Esophagus (tissue), 2 donors: ENCODE results near the gene ATP5MC3. TPM values are rescaled to one million over a fixed set of nuclear protein-coding genes. Genes with fewer than 3 reads are reported as not detected.

Experiments
- H3K27ac ChIP-seq, 2 donors: one replicate each; pipeline ENCODE4 v1.5.1; 2013; ENCODE audit warnings: low read depth in 2 of 2, mild to moderate bottlenecking in 2 of 2, inconsistent platforms in 1 of 2, low read length in 1 of 2, moderate library complexity in 1 of 2
- H3K27me3 ChIP-seq, 2 donors: one replicate each; pipeline ENCODE4 v1.6.1; 2013; ENCODE audit warnings: low read length in 2 of 2, control low read depth in 1 of 2, mild to moderate bottlenecking in 1 of 2; ENCODE audit not compliant: insufficient read depth in 2 of 2, control insufficient read depth in 1 of 2
- H3K36me3 ChIP-seq, 2 donors: one replicate each; pipeline ENCODE4 v1.6.1; 2013; ENCODE audit warnings: low read length in 1 of 2; ENCODE audit not compliant: control insufficient read depth in 2 of 2, insufficient read depth in 2 of 2
- H3K4me1 ChIP-seq, 2 donors: one replicate each; pipeline ENCODE4 v1.6.1; 2013; ENCODE audit warnings: low read length in 1 of 2; ENCODE audit not compliant: control insufficient read depth in 2 of 2, insufficient read depth in 2 of 2
- H3K4me3 ChIP-seq, 2 donors: one replicate each; pipeline ENCODE4 v1.5.1; 2013; ENCODE audit warnings: low read length in 2 of 2, mild to moderate bottlenecking in 2 of 2, low read depth in 1 of 2, moderate library complexity in 1 of 2
- H3K9me3 ChIP-seq, 2 donors: one replicate each; pipeline ENCODE4 v1.6.1; 2013; ENCODE audit warnings: mild to moderate bottlenecking in 2 of 2, low read depth in 1 of 2, low read length in 1 of 2, moderate library complexity in 1 of 2; ENCODE audit not compliant: control insufficient read depth in 2 of 2, insufficient read depth in 1 of 2
- WGBS, 2 donors: extraction: QIAGEN DNeasy Blood & Tissue Kit; methylation state at CpG; one replicate each; pipeline ENCODE4 v1.1.7; 2013; 5-methylcytosine and 5-hydroxymethylcytosine counted together
- polyA plus RNA-seq, 2 donors: library from polyadenylated mRNA; stranded (reverse); fragments of 200-250 nt; gene quantifications; one replicate each; pipeline ENCODE4 v1.2.3, GENCODE V29; 2013
- donor health status: healthy with polysubstance abuse.
- donor health status: Bipolar disorder and iron deficiency.

ATP5MC3 gene
- polyA plus RNA-seq, 2 donors = 148 to 432 TPM

GRCh38 chr2:175170659-175171304, 10.7 kb downstream of the ATP5MC3 start:
- Histone ChIP-seq H3K36me3 (no peaks in the 10 kb centered on the region), H3K4me3 (no peak overlapping the region), H3K27ac (no peak overlapping the region), H3K27me3 (no peaks in the 10 kb centered on the region), H3K4me1 (no peaks in the 10 kb centered on the region), H3K9me3 (no peaks in the 10 kb centered on the region)
- WGBS, 2 donors = 87 to 90% methylated on average over 3 of the region's 3 CpGs

GRCh38 chr2:175169191-175169590, 12.3 kb downstream of the ATP5MC3 start:
- no peaks in the 10 kb centered on the region for H3K36me3 ChIP-seq
- H3K27me3 ChIP-seq = no peaks in the 10 kb centered on the region
- H3K9me3 ChIP-seq = no peaks in the 10 kb centered on the region
- no peak overlapping the region for H3K4me3 ChIP-seq
- H3K4me1 ChIP-seq = no peaks in the 10 kb centered on the region
- WGBS, 2 donors = 45 to 46% methylated on average over 3 of the region's 3 CpGs
- H3K27ac ChIP-seq = no peak overlapping the region

GRCh38 chr2:175168564-175168945, 13.0 kb downstream of the ATP5MC3 start:
- Histone ChIP-seq H3K27me3 (no peaks in the 10 kb centered on the region), H3K27ac (peak overlapping the region; percentile 90 to 94), H3K9me3 (no peaks in the 10 kb centered on the region), H3K4me1 (no peaks in the 10 kb centered on the region), H3K36me3 (no peaks in the 10 kb centered on the region), H3K4me3 (peak overlapping the region; percentile 75 to 86)
- 1% methylated on average over 11 of the region's 11 CpGs for WGBS, 2 donors

- Histone ChIP-seq H3K4me1 (no peaks in the 10 kb centered on the region), H3K9me3 (no peaks in the 10 kb centered on the region), H3K36me3 (no peaks in the 10 kb centered on the region), H3K4me3 (peak within 1 kb of the TSS; percentile 86 to 97), H3K27me3 (no peaks in the 10 kb centered on the region), H3K27ac (peak within 1 kb of the TSS; percentile 90 to 98)
- 0% methylated on average over 54 to 56 of the region's 56 CpGs for WGBS, 2 donors
Measured at GRCh38 chr2:175167792-175168563, 13.5 kb downstream of the ATP5MC3 start, which contains the start of gene ATF2. ATF2 (minus strand) TSS chr2:175168203; CDS start chr2:175136443, 31,760 bp downstream.

- 0% methylated on average over 30 to 32 of the region's 32 CpGs for WGBS, 2 donors
- H3K4me1 ChIP-seq = no peaks in the 10 kb centered on the region
- no peaks in the 10 kb centered on the region for H3K27me3 ChIP-seq
- H3K9me3 ChIP-seq = no peaks in the 10 kb centered on the region
- no peaks in the 10 kb centered on the region for H3K36me3 ChIP-seq
- peak overlapping the region; percentile 90 to 98 for H3K27ac ChIP-seq
- H3K4me3 ChIP-seq = peak overlapping the region; percentile 86 to 97
Measured at GRCh38 chr2:175167076-175167791, 14.3 kb downstream of the ATP5MC3 start.

- no peaks in the 10 kb centered on the region for H3K27me3 ChIP-seq
Measured at GRCh38 chr2:175166216-175166824, 15.2 kb downstream of the ATP5MC3 start.

GRCh38 chr2:175164235-175164634, 17.3 kb downstream of the ATP5MC3 start:
- H3K36me3 ChIP-seq = no peaks in the 10 kb centered on the region
- H3K4me1 ChIP-seq = no peaks in the 10 kb centered on the region
- H3K27me3 ChIP-seq = no peaks in the 10 kb centered on the region
- no peak overlapping the region for H3K27ac ChIP-seq
- no peaks in the 10 kb centered on the region for H3K9me3 ChIP-seq
- WGBS, 2 donors = 95 to 96% methylated on average over 8 of the region's 8 CpGs
- H3K4me3 ChIP-seq = no peak overlapping the region

More at GRCh38 chr2:175166216-175166824, 15.2 kb downstream of the ATP5MC3 start:
- Histone ChIP-seq H3K27ac (no peak overlapping the region), H3K4me1 (no peaks in the 10 kb centered on the region), H3K4me3 (no peak overlapping the region), H3K9me3 (no peaks in the 10 kb centered on the region), H3K36me3 (no peaks in the 10 kb centered on the region)
- WGBS, 2 donors = 37 to 43% methylated on average over 9 of the region's 9 CpGs

GRCh38 chr2:175158894-175159293, 22.6 kb downstream of the ATP5MC3 start:
- Histone ChIP-seq H3K4me1 (peaks cover 0 to 3% of the 10 kb centered on the region in 2 donors), H3K9me3 (no peaks in the 10 kb centered on the region), H3K27ac (no peak overlapping the region), H3K36me3 (no peaks in the 10 kb centered on the region), H3K4me3 (no peak overlapping the region), H3K27me3 (no peaks in the 10 kb centered on the region)
- 87 to 95% methylated on average over 4 of the region's 4 CpGs for WGBS, 2 donors

- Histone ChIP-seq H3K9me3 (no peaks in the 10 kb centered on the region), H3K4me1 (peaks cover 0 to 3% of the 10 kb centered on the region in 2 donors), H3K27me3 (no peaks in the 10 kb centered on the region), H3K36me3 (no peaks in the 10 kb centered on the region), H3K27ac (no peak overlapping the region), H3K4me3 (no peak overlapping the region)
- 75% methylated on average over 5 of the region's 5 CpGs for WGBS, 2 donors
Measured at GRCh38 chr2:175156534-175156933, 25.0 kb downstream of the ATP5MC3 start.
